HCT116 (cell line): ENCODE results near the gene HGF. TPM values are rescaled to one million over a fixed set of nuclear protein-coding genes. Genes with fewer than 3 reads are reported as not detected.

Experiments
- ATAC-seq: fragments of 200-7000 bp; cut with Tn5 transposase; 2 replicates; pipeline ENCODE4 v1.9.1; 2020; ENCODE audit warnings: mild to moderate bottlenecking, moderate library complexity
- BruUV-seq: library from RNA; stranded (reverse); fragments of 400-500 nt; replicated peaks from 2 replicates; lab custom pipeline; 2021; lab: Mats Ljungman, UMichigan
- CTCF ChIA-PET: fragments of 300-600 bp; sonication (Branson Sonifier 250); formaldehyde crosslinking; loops from one replicate; lab custom pipeline; 2021; ENCODE audit warnings: antibody characterized with exemption; lab: Charles Lee
- POLR2A ChIA-PET: fragments of 300-600, 350-600 bp; sonication (Branson Sonifier 250); formaldehyde crosslinking; loops from one replicate; lab custom pipeline; 2021; ENCODE audit warnings: antibody characterized with exemption; lab: Charles Lee
- RAD21 ChIA-PET, 2 experiments: fragments of 300-600 bp; sonication (Branson Sonifier 250); formaldehyde crosslinking; loops; one replicate each; lab custom pipeline; 2023; ENCODE audit warnings: low total read pairs in 2 of 2; ENCODE audit not compliant: uncharacterized antibody in 2 of 2, unreplicated experiment in 2 of 2, low non-redundant PET in 1 of 2; lab: Charles Lee
- DNase-seq: peaks from one replicate; pipeline ENCODE4 v3.0.0-alpha.2; 2010; ENCODE audit warnings: low read depth, low spot score
- H2AFZ ChIP-seq: fragments of 200-600 bp; shearing (Covaris generic), sonication (generic); 2 replicates; pipeline ENCODE4 v1.6.1; 2017; ENCODE audit warnings: low read depth, mixed run types, mixed read lengths, antibody characterized with exemption, low read length; ENCODE audit not compliant: poor library complexity, severe bottlenecking
- H3K27ac ChIP-seq: 2 replicates; pipeline ENCODE4 v1.5.1; 2012; ENCODE audit warnings: low read depth, low read length
- H3K27me3 ChIP-seq: fragments of 200-600 bp; sonication (generic); 2 replicates; pipeline ENCODE4 v1.6.1; 2016; ENCODE audit warnings: mixed run types, low read length, mixed read lengths; ENCODE audit not compliant: insufficient read depth
- H3K36me3 ChIP-seq, 2 experiments: fragments of 200-500 bp in 1 of 2; fragments of 200-600 bp in 1 of 2; sonication (Bioruptor generic) in 1 of 2; sonication (generic) in 1 of 2; 2 replicates each; pipeline versions ENCODE4 v1.5.1 to v1.6.1; 2014 to 2016; ENCODE audit warnings: low read length in 2 of 2, inconsistent platforms in 1 of 2, mixed read lengths in 1 of 2, mixed run types in 1 of 2; ENCODE audit not compliant: insufficient read depth in 2 of 2, control insufficient read depth in 1 of 2
- H3K4me1 ChIP-seq, 2 experiments: fragments of 200-600 bp in 1 of 2; sonication (generic) in 1 of 2; 2 replicates each; pipeline versions ENCODE4 v1.5.1 to v1.6.1; 2012 to 2017; ENCODE audit warnings: low read length in 2 of 2, inconsistent platforms in 1 of 2, mild to moderate bottlenecking in 1 of 2, mixed read lengths in 1 of 2, mixed run types in 1 of 2, moderate library complexity in 1 of 2; ENCODE audit not compliant: insufficient read depth in 2 of 2, control insufficient read depth in 1 of 2
- H3K4me2 ChIP-seq: fragments of 200-600 bp; sonication (generic); 2 replicates; pipeline ENCODE4 v1.6.1; 2017; ENCODE audit warnings: mixed run types, low read length, mixed read lengths
- H3K4me3 ChIP-seq, 2 experiments: fragments of 200-600 bp in 1 of 2; sonication (generic) in 1 of 2; replicated peaks in 1 of 2; 2 replicates each; pipeline ENCODE4 v1.5.1; 2011 to 2016; ENCODE audit warnings: low read length in 2 of 2, control low read depth in 1 of 2, low read depth in 1 of 2, mild to moderate bottlenecking in 1 of 2, mixed read lengths in 1 of 2, mixed run types in 1 of 2
- H3K79me2 ChIP-seq: fragments of 200-600 bp; sonication (generic); 2 replicates; pipeline ENCODE4 v1.6.1; 2017; ENCODE audit warnings: mild to moderate bottlenecking, mixed run types, low read length, moderate library complexity, mixed read lengths; ENCODE audit not compliant: insufficient read depth
- H3K9ac ChIP-seq: fragments of 200-600 bp; sonication (generic); 2 replicates; pipeline ENCODE4 v1.6.1; 2016; ENCODE audit warnings: low read length, mixed read lengths
- H3K9me2 ChIP-seq: fragments of 200-600 bp; sonication (generic), shearing (Covaris generic); 2 replicates; pipeline ENCODE4 v1.6.1; 2017; ENCODE audit warnings: mixed run types, mild to moderate bottlenecking, moderate library complexity; ENCODE audit not compliant: insufficient read depth
- H3K9me3 ChIP-seq, 2 experiments: fragments of 200-500 bp in 1 of 2; fragments of 200-600 bp in 1 of 2; sonication (Bioruptor generic) in 1 of 2; sonication (generic) in 1 of 2; 2 replicates each; pipeline ENCODE4 v1.6.1; 2014 to 2017; ENCODE audit warnings: low read length in 2 of 2, mixed read lengths in 2 of 2, inconsistent platforms in 1 of 2, low read depth in 1 of 2, mild to moderate bottlenecking in 1 of 2, mixed run types in 1 of 2, moderate library complexity in 1 of 2; ENCODE audit not compliant: control insufficient read depth in 1 of 2, insufficient read depth in 1 of 2
- H4K20me1 ChIP-seq: fragments of 200-600 bp; sonication (generic), shearing (Covaris generic); 2 replicates; pipeline ENCODE4 v1.6.1; 2017; ENCODE audit warnings: mixed run types, mild to moderate bottlenecking, moderate library complexity; ENCODE audit not compliant: insufficient read depth
- CBX3 ChIP-seq: IDR thresholded peaks from 2 replicates; pipeline ENCODE4 v1.6.1; 2012; ENCODE audit warnings: low read depth
- ELF1 ChIP-seq: IDR thresholded peaks from 2 replicates; pipeline ENCODE4 v1.6.1; 2012; ENCODE audit warnings: low read depth, borderline replicate concordance
- FOSL1 ChIP-seq: IDR thresholded peaks from 2 replicates; pipeline ENCODE4 v1.6.1; 2012; ENCODE audit warnings: low read depth
- POLR2AphosphoS5 ChIP-seq: IDR thresholded peaks from 2 replicates; pipeline ENCODE4 v1.6.1; 2011; ENCODE audit warnings: mild to moderate bottlenecking, low read depth, low read length, moderate library complexity
- RAD21 ChIP-seq: IDR thresholded peaks from 2 replicates; pipeline ENCODE4 v1.6.1; 2012; ENCODE audit warnings: low read depth, mild to moderate bottlenecking
- REST ChIP-seq: IDR thresholded peaks from 2 replicates; pipeline ENCODE4 v1.6.1; 2012; ENCODE audit warnings: low read depth
- TCF7L2 ChIP-seq: IDR thresholded peaks from 2 replicates; pipeline ENCODE4 v1.7.0; 2011; ENCODE audit warnings: borderline replicate concordance, inconsistent platforms; ENCODE audit not compliant: insufficient read depth, insufficient read length; ENCODE audit errors: extremely low read depth
- intact Hi-C: fragments of 100-400 bp; cut with micrococcal nuclease; formaldehyde crosslinking; loops from 2 replicates; pipeline ENCODE4 v1.10.0; 2022
- total RNA-seq: library from RNA; stranded (reverse); gene quantifications from one replicate; pipeline ENCODE4 v1.2.1, GENCODE V29; 2021; ENCODE audit not compliant: unreplicated experiment
- TF ChIP-seq, protein P1 (sequence below): IDR thresholded peaks from 2 replicates; pipeline ENCODE4 v1.6.1; 2012

The HGF gene
- total RNA-seq, 1 experiment from 2014 or later, result 0.15 TPM

DNA sequence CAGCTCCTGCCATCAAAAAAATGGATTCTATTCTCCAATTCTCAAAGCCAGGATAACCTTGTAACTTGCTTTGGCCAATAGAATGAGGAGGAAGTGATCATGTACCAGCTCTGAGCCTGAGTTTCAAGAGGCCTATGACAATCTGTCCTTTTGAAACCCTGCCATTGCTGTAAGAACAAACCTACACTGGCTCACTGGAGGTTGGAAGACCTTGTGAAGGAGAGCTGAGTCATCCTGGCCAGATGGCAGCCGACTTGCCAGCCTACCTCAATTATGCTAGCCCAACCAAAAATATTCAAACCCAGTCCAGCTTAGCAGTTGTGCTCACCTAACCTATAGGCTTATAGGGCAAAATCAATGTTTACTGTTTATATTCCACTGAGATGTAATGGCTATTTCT is 93.0 kb downstream of the HGF start:
- no peak overlapping the region for H3K27ac ChIP-seq
- intact Hi-C loops, result no loop called here
- H4K20me1 ChIP-seq, result no peaks in the 10 kb centered on the region
- no peaks in the 10 kb centered on the region for H3K9me3 ChIP-seq
- no peak for ATAC-seq
- H2AFZ ChIP-seq, result peak overlapping the region; percentile 83
- TF ChIP-seq RAD21 (no peak), CBX3 (no peak), FOSL1 (no peak), POLR2AphosphoS5 (no peak), REST (no peak), ELF1 (no peak), TCF7L2 (no peak)
- TF ChIP-seq, protein P1, sequence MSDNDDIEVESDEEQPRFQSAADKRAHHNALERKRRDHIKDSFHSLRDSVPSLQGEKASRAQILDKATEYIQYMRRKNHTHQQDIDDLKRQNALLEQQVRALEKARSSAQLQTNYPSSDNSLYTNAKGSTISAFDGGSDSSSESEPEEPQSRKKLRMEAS, result no peak
- peaks cover 0 to 4% of the 10 kb centered on the region in 2 experiments; a peak in 1 of 4 replicates for H3K4me1 ChIP-seq
- no peak overlapping the region for H3K4me2 ChIP-seq
- CTCF ChIA-PET, result no interaction called here
- no peak overlapping the region for H3K4me3 ChIP-seq
- H3K36me3 ChIP-seq, result no peaks in the 10 kb centered on the region
- no peak for DNase-seq
- H3K9ac ChIP-seq, result no peak overlapping the region
- no peaks in the 10 kb centered on the region for H3K27me3 ChIP-seq
- BruUV-seq, result no TSS peak
- no peaks in the 10 kb centered on the region for H3K9me2 ChIP-seq
- POLR2A ChIA-PET, result no interaction called here
- no peaks in the 10 kb centered on the region for H3K79me2 ChIP-seq
- RAD21 ChIA-PET, result no interaction called here
